WERI-Rb-1 (cell line): ENCODE results near the gene GABBR2.

Source experiments
- DNase-seq: peaks from one replicate; pipeline ENCODE4 v3.0.0-alpha.2; 2020
- H3K27ac ChIP-seq: fragments of 250-450 bp; sonication (Bioruptor Pico); 2 replicates; pipeline ENCODE4 v1.5.1; 2020; ENCODE audit warnings: mild to moderate bottlenecking, moderate library complexity
- H3K27me3 ChIP-seq: fragments of 250-450 bp; sonication (Bioruptor Pico); 2 replicates; pipeline ENCODE4 v1.5.1; 2021; ENCODE audit warnings: mild to moderate bottlenecking, low read depth, moderate library complexity; ENCODE audit not compliant: insufficient read depth, severe bottlenecking
- H3K36me3 ChIP-seq: fragments of 250-450 bp; sonication (Bioruptor Pico); 2 replicates; pipeline ENCODE4 v1.5.1; 2020; ENCODE audit warnings: mild to moderate bottlenecking, moderate library complexity
- H3K4me3 ChIP-seq: 2 replicates; pipeline ENCODE4 v1.5.1; 2011; ENCODE audit warnings: low read depth, mild to moderate bottlenecking, control low read depth, low read length
- H3K9me3 ChIP-seq: fragments of 250-450 bp; sonication (Bioruptor Pico); 2 replicates; pipeline ENCODE4 v1.5.1; 2021; ENCODE audit warnings: mild to moderate bottlenecking, moderate library complexity; ENCODE audit not compliant: severe bottlenecking
- TF ChIP-seq, protein P1 (sequence below): IDR thresholded peaks from 2 replicates; pipeline ENCODE4 v1.5.1; 2011; ENCODE audit warnings: low read depth, mild to moderate bottlenecking, control low read depth, inconsistent platforms, low read length

The GABBR2 gene

DNA sequence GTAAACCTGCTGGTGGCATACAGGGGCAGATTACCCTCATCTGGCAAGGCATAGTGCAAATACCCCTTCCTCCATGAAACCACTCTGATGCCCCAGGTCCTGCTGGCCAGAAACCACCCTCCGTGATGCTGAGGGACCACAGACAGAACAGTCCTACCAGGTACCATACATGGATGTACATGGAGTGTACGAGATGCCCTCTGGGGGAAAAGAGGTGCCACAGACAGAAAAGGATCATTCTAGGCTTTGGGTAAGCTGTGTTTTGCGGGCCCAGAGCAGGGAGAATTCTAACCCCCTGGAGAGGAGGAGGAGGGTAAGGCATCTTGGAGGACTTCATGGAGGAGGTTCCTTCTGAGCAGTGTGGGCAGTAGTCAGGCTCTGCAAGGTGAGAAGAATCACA lies 68.3 kb downstream of the GABBR2 start:
- Histone ChIP-seq H3K9me3 (no peaks in the 10 kb centered on the region), H3K4me3 (no peak overlapping the region), H3K27ac (no peak overlapping the region), H3K27me3 (no peaks in the 10 kb centered on the region), H3K36me3 (no peaks in the 10 kb centered on the region; the same call in none of the 2 replicates)
- TF ChIP-seq, protein P1, sequence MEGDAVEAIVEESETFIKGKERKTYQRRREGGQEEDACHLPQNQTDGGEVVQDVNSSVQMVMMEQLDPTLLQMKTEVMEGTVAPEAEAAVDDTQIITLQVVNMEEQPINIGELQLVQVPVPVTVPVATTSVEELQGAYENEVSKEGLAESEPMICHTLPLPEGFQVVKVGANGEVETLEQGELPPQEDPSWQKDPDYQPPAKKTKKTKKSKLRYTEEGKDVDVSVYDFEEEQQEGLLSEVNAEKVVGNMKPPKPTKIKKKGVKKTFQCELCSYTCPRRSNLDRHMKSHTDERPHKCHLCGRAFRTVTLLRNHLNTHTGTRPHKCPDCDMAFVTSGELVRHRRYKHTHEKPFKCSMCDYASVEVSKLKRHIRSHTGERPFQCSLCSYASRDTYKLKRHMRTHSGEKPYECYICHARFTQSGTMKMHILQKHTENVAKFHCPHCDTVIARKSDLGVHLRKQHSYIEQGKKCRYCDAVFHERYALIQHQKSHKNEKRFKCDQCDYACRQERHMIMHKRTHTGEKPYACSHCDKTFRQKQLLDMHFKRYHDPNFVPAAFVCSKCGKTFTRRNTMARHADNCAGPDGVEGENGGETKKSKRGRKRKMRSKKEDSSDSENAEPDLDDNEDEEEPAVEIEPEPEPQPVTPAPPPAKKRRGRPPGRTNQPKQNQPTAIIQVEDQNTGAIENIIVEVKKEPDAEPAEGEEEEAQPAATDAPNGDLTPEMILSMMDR = no peak
- no peak for DNase-seq

- Histone ChIP-seq H3K27ac (no peak overlapping the region), H3K27me3 (no peaks in the 10 kb centered on the region), H3K4me3 (no peak overlapping the region), H3K36me3 (peaks cover 2% of the 10 kb centered on the region), H3K9me3 (no peaks in the 10 kb centered on the region)
- TF ChIP-seq, protein P1 = no peak
- peak; percentile 42 for DNase-seq
Observed at GRCh38 chr9:98639133-98639532, 69.6 kb downstream of the GABBR2 start.

DNA sequence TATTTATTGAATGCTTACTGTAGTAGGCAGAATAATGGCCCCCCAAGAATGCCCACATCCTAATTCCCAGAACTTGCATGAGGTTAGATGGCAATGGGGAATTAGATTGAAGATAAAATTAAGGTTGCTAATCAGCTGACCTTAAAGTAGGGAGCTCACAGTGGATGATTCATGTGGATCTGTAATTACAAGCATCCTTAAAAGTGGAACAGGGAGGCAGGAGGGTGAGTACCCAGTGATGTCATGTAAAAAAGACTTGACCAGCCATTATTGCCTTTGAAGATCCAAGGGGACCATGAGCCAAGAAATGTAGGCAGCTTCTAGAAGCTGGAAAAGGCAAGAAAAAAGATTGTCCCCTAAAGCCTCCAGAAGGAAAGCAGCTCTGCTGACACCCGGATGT lies 71.4 kb downstream of the GABBR2 start:
- no peaks in the 10 kb centered on the region for H3K27me3 ChIP-seq
- H3K9me3 ChIP-seq = no peaks in the 10 kb centered on the region
- H3K36me3 ChIP-seq = peaks cover 2% of the 10 kb centered on the region
- H3K4me3 ChIP-seq = no peak overlapping the region
- H3K27ac ChIP-seq = no peak overlapping the region
- no peak for DNase-seq
- TF ChIP-seq, protein P1 = no peak

- Histone ChIP-seq H3K4me3 (no peak overlapping the region), H3K9me3 (no peaks in the 10 kb centered on the region), H3K27ac (peak overlapping the region; percentile 25; the same call in 1 of the 2 replicates), H3K36me3 (peaks cover 2% of the 10 kb centered on the region), H3K27me3 (no peaks in the 10 kb centered on the region)
- TF ChIP-seq, protein P1 = no peak
- no peak for DNase-seq
Observed at GRCh38 chr9:98635374-98635773, 73.4 kb downstream of the GABBR2 start.

- Histone ChIP-seq H3K27ac (peak overlapping the region; percentile 25), H3K27me3 (no peaks in the 10 kb centered on the region), H3K9me3 (no peaks in the 10 kb centered on the region), H3K36me3 (peaks cover 2% of the 10 kb centered on the region), H3K4me3 (no peak overlapping the region)
- TF ChIP-seq, protein P1 = no peak
- DNase-seq = peak; percentile 28
Observed at GRCh38 chr9:98634685-98635336, 73.9 kb downstream of the GABBR2 start.

DNA sequence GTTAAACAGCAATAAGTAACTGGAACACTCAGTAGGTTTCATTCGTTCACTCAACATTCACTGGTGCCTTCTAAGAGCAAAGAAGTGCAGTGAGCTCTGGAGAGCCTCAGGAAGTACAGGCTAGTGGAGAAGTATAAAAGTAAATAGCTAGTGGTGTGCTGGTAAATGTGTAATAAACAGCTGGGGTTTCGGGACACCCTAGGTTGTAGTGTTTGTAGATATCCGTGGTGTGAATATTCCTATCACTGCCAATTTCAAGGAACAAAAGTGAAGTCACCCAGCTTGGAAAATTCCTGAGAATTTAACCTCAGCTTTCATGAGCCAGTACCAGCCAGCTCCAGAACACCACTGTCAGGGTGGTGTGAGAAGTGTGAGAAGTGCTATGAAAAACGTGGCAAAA lies 75.9 kb downstream of the GABBR2 start:
- H3K9me3 ChIP-seq = no peaks in the 10 kb centered on the region
- H3K27me3 ChIP-seq = no peaks in the 10 kb centered on the region
- H3K4me3 ChIP-seq = no peak overlapping the region
- H3K36me3 ChIP-seq = peaks cover 2% of the 10 kb centered on the region
- H3K27ac ChIP-seq = no peak overlapping the region
- DNase-seq = no peak
- TF ChIP-seq, protein P1 = no peak
